Glutamatergic neuron (in vitro differentiated cells): ENCODE results near the gene CCP110. TPM values are rescaled to one million over a fixed set of nuclear protein-coding genes. Genes with fewer than 3 reads are reported as not detected.

Experiments used
- DNase-seq: peaks from one replicate; pipeline ENCODE4 v3.0.0; 2022
- H3K27ac Mint-ChIP-seq: one replicate; pipeline ENCODE4 v1.8.0; 2020; ENCODE audit warnings: mild to moderate bottlenecking, mixed read lengths, inconsistent platforms; ENCODE audit not compliant: unreplicated experiment
- H3K27me3 Mint-ChIP-seq: one replicate; pipeline ENCODE4 v1.8.0; 2020; ENCODE audit warnings: mild to moderate bottlenecking, moderate library complexity, mixed read lengths, inconsistent platforms; ENCODE audit not compliant: unreplicated experiment
- H3K36me3 Mint-ChIP-seq: one replicate; pipeline ENCODE4 v1.8.0; 2020; ENCODE audit warnings: mild to moderate bottlenecking, mixed read lengths, inconsistent platforms; ENCODE audit not compliant: unreplicated experiment
- H3K4me1 Mint-ChIP-seq: one replicate; pipeline ENCODE4 v1.8.0; 2020; ENCODE audit warnings: mild to moderate bottlenecking, low read depth, mixed read lengths, inconsistent platforms; ENCODE audit not compliant: unreplicated experiment
- H3K4me3 Mint-ChIP-seq: one replicate; pipeline ENCODE4 v1.8.0; 2020; ENCODE audit warnings: mild to moderate bottlenecking, mixed read lengths, inconsistent platforms; ENCODE audit not compliant: unreplicated experiment
- H3K9me3 Mint-ChIP-seq: one replicate; pipeline ENCODE4 v1.8.0; 2020; ENCODE audit warnings: mild to moderate bottlenecking, moderate library complexity, mixed read lengths, inconsistent platforms; ENCODE audit not compliant: unreplicated experiment
- CTCF ChIP-seq: fragments of 200-600 bp; sonication (generic); IDR thresholded peaks from one replicate; pipeline ENCODE4 v1.5.0; 2021; ENCODE audit not compliant: partially characterized antibody, unreplicated experiment
- total RNA-seq: library from RNA; stranded (reverse); fragmentation: NEBNext Ultra II Directional; extraction: Animal tissue kit (Norgen Biotek cat#: 25700); gene quantifications from one replicate; pipeline ENCODE4 v1.2.1, GENCODE V29; 2021; ENCODE audit not compliant: unreplicated experiment

CCP110 gene
- total RNA-seq, 1 donor from 2014 or later, result 19.7 TPM

- Mint-ChIP-seq H3K36me3 (no peaks in the 10 kb centered on the region), H3K27ac (peak within 1 kb of the TSS; percentile 90), H3K4me3 (peak within 1 kb of the TSS; percentile 94), H3K4me1 (peaks cover 18% of the 10 kb centered on the region), H3K9me3 (peaks cover 4% of the 10 kb centered on the region), H3K27me3 (peaks cover 3% of the 10 kb centered on the region)
- TF ChIP-seq CTCF, result no peak
- peak; percentile 97 for DNase-seq
Observed at GRCh38 chr16:19521471-19522396, 2.0 kb upstream of the CCP110 start, which contains the start of gene GDE1. TSS of gene GDE1 (minus strand) at chr16:19522098. CDS start at chr16:19521964, 134 bp downstream.

- Mint-ChIP-seq H3K27ac (peak overlapping the region; percentile 59), H3K27me3 (peaks cover 3% of the 10 kb centered on the region), H3K36me3 (no peaks in the 10 kb centered on the region), H3K4me3 (peak overlapping the region; percentile 71), H3K9me3 (peaks cover 4% of the 10 kb centered on the region), H3K4me1 (peaks cover 18% of the 10 kb centered on the region)
- no peak for TF ChIP-seq CTCF
- no peak for DNase-seq
Observed at GRCh38 chr16:19522397-19522732, 1.4 kb upstream of the CCP110 start.

GRCh38 chr16:19522760-19523159 lies 982 bp upstream of the CCP110 start:
- Mint-ChIP-seq H3K27ac (no peak overlapping the region), H3K4me3 (peak overlapping the region; percentile 71), H3K36me3 (no peaks in the 10 kb centered on the region), H3K27me3 (peaks cover 3% of the 10 kb centered on the region), H3K4me1 (peaks cover 18% of the 10 kb centered on the region), H3K9me3 (peaks cover 4% of the 10 kb centered on the region)
- DNase-seq, result no peak
- TF ChIP-seq CTCF, result no peak

- no peak overlapping the region for H3K27ac Mint-ChIP-seq
- peaks cover 18% of the 10 kb centered on the region for H3K4me1 Mint-ChIP-seq
- H3K27me3 Mint-ChIP-seq, result peaks cover 3% of the 10 kb centered on the region
- no peak for TF ChIP-seq CTCF
- no peak for DNase-seq
- H3K9me3 Mint-ChIP-seq, result peaks cover 4% of the 10 kb centered on the region
- H3K4me3 Mint-ChIP-seq, result no peak overlapping the region
- H3K36me3 Mint-ChIP-seq, result no peaks in the 10 kb centered on the region
Observed at GRCh38 chr16:19523184-19523558, 571 bp upstream of the CCP110 start.

- no peak for DNase-seq
- no peak overlapping the region for H3K27ac Mint-ChIP-seq
- H3K9me3 Mint-ChIP-seq, result peaks cover 4% of the 10 kb centered on the region
- H3K36me3 Mint-ChIP-seq, result no peaks in the 10 kb centered on the region
- peak overlapping the region; percentile 99 for H3K4me3 Mint-ChIP-seq
- no peak for TF ChIP-seq CTCF
- H3K4me1 Mint-ChIP-seq, result peaks cover 18% of the 10 kb centered on the region
- peaks cover 3% of the 10 kb centered on the region for H3K27me3 Mint-ChIP-seq
Observed at GRCh38 chr16:19524356-19524615, 544 bp downstream of the CCP110 start.
